SK-N-SH treated with all-trans-retinoic acid at 6 μM for 48 hours (cell line): ENCODE data around the gene DPP6.

Experiments used
- ATAC-seq: fragments of 200-7000 bp; cut with Tn5 transposase; 3 replicates; pipeline ENCODE4 v1.9.1; 2020; ENCODE audit warnings: mild to moderate bottlenecking, moderate library complexity
- ARNTL ChIP-seq: fragments of 450-650 bp; formaldehyde crosslinking; IDR thresholded peaks from 2 replicates; pipeline ENCODE4 v1.5.0; 2020; ENCODE audit warnings: low read depth, mild to moderate bottlenecking, moderate library complexity, borderline replicate concordance
- BACH2 ChIP-seq: fragments of 250-450 bp; sonication (Bioruptor Pico); IDR thresholded peaks from 2 replicates; pipeline ENCODE4 v1.9.0; 2021; ENCODE audit warnings: mild to moderate bottlenecking, borderline replicate concordance
- CSDC2 ChIP-seq: fragments of 250-450 bp; sonication (Bioruptor Pico); IDR thresholded peaks from 2 replicates; pipeline ENCODE4 v1.5.0; 2020; ENCODE audit warnings: mild to moderate bottlenecking, moderate library complexity
- ESRRG ChIP-seq: fragments of 250-450 bp; sonication (Bioruptor Pico); IDR thresholded peaks from 2 replicates; pipeline ENCODE4 v1.6.1; 2021; ENCODE audit warnings: mild to moderate bottlenecking
- GLIS3 ChIP-seq: fragments of 250-450 bp; sonication (Bioruptor Pico); IDR thresholded peaks from 2 replicates; pipeline ENCODE4 v1.5.0; 2020; ENCODE audit warnings: mild to moderate bottlenecking, moderate library complexity
- ISL1 ChIP-seq: fragments of 250-450 bp; sonication (Bioruptor Pico); IDR thresholded peaks from 2 replicates; pipeline ENCODE4 v2.1.2; 2022; ENCODE audit warnings: mild to moderate bottlenecking, moderate library complexity
- OSR1 ChIP-seq: fragments of 250-450 bp; sonication (Bioruptor Pico); IDR thresholded peaks from 2 replicates; pipeline ENCODE4 v1.8.0; 2022; ENCODE audit warnings: moderate library complexity, mild to moderate bottlenecking, inconsistent platforms
- PPARA ChIP-seq: fragments of 250-450 bp; sonication (Bioruptor Pico); IDR thresholded peaks from 2 replicates; pipeline ENCODE4 v1.5.0; 2020; ENCODE audit warnings: mild to moderate bottlenecking, borderline replicate concordance
- RARB ChIP-seq: fragments of 250-450 bp; sonication (Bioruptor Pico); IDR thresholded peaks from 2 replicates; pipeline ENCODE4 v1.8.0; 2021; ENCODE audit warnings: mild to moderate bottlenecking, moderate library complexity
- SNAI2 ChIP-seq: fragments of 250-450 bp; sonication (Bioruptor Pico); IDR thresholded peaks from 2 replicates; pipeline ENCODE4 v1.5.0; 2020; ENCODE audit warnings: mild to moderate bottlenecking, moderate library complexity
- TCF4 ChIP-seq: fragments of 250-450 bp; sonication (Bioruptor Pico); IDR thresholded peaks from 2 replicates; pipeline ENCODE4 v1.8.0; 2021; ENCODE audit warnings: mild to moderate bottlenecking, moderate library complexity, borderline replicate concordance
- TOX ChIP-seq: fragments of 250-450 bp; sonication (Bioruptor Pico); IDR thresholded peaks from 2 replicates; pipeline ENCODE4 v1.8.0; 2021; ENCODE audit warnings: mild to moderate bottlenecking, moderate library complexity, borderline replicate concordance
- ZC3H10 ChIP-seq: fragments of 250-450 bp; sonication (Bioruptor Pico); IDR thresholded peaks from 2 replicates; pipeline ENCODE4 v1.5.1; 2021; ENCODE audit warnings: mild to moderate bottlenecking, moderate library complexity
- ZFP3 ChIP-seq: fragments of 250-450 bp; sonication (Bioruptor Pico); IDR thresholded peaks from 2 replicates; pipeline ENCODE4 v1.5.0; 2020; ENCODE audit warnings: mild to moderate bottlenecking, moderate library complexity
- ZFP30 ChIP-seq: fragments of 450-650 bp; formaldehyde crosslinking; IDR thresholded peaks from 2 replicates; pipeline ENCODE4 v1.5.0; 2022; ENCODE audit warnings: mild to moderate bottlenecking, moderate library complexity
- ZNF70 ChIP-seq: fragments of 450-650 bp; formaldehyde crosslinking; IDR thresholded peaks from 2 replicates; pipeline ENCODE4 v1.5.0; 2020; ENCODE audit warnings: mild to moderate bottlenecking, moderate library complexity
- ZNF8 ChIP-seq: fragments of 450-650 bp; formaldehyde crosslinking; IDR thresholded peaks from 2 replicates; pipeline ENCODE4 v1.5.0; 2020; ENCODE audit warnings: mild to moderate bottlenecking, moderate library complexity
- TF ChIP-seq, protein P1 (sequence below): fragments of 250-450 bp; sonication (Bioruptor Pico); IDR thresholded peaks from 2 replicates; pipeline ENCODE4 v1.5.0; 2020; ENCODE audit warnings: mild to moderate bottlenecking, moderate library complexity
- TF ChIP-seq, protein P2 (sequence below): fragments of 250-450 bp; sonication (Bioruptor Pico); IDR thresholded peaks from 2 replicates; pipeline ENCODE4 v1.8.0; 2021; ENCODE audit warnings: low read depth, mild to moderate bottlenecking, moderate library complexity, borderline replicate concordance
- TF ChIP-seq, protein P3 (sequence below): fragments of 250-450 bp; sonication (Bioruptor Pico); IDR thresholded peaks from 2 replicates; pipeline ENCODE4 v1.5.1; 2021; ENCODE audit warnings: mild to moderate bottlenecking, moderate library complexity
- TF ChIP-seq, protein P4 (sequence below): fragments of 250-450 bp; sonication (Bioruptor Pico); IDR thresholded peaks from 2 replicates; pipeline ENCODE4 v1.8.0; 2020; ENCODE audit warnings: mild to moderate bottlenecking, moderate library complexity, borderline replicate concordance

DPP6 gene

DNA sequence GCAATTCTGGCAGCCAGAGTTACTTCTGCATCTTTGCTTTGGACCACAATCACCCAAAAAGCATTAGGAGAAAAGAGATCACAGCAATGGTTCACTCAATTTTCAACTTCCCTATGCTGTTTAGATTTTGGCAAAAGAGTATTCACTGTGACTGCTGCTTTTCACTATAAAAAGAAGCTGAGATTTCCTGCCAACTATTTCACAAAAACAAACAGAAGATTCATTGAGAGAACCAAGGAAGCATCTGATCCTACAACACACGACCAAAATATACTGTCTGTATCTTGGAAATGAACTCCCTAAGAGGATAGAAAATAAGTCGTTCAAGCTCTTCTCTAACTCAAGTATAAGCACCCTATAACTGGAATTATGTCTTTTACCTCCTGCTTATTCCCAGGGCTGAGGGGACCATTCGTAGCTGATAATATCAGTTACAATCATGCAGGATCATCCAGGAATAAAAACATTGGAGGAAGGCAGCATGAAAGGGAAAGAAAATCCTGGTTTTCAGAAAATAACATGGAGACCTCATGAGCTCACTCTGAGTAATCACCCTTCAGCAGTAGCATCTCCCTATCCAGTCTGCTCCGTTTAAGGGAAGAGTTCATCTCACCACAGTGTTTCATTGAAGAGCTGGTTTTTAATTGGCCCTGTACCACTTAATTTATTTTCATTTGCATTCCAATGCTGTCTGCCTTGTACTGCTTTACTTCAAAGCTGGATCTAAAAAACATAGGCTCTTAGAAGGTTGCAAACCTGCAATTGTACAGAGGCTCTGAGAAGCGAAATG, 694.6 kb downstream of the DPP6 start:
- ATAC-seq: no peak
- TF ChIP-seq ZC3H10 (CRISPR knock-in tag): no peak
- TF ChIP-seq PPARA: no peak
- TF ChIP-seq ARNTL (CRISPR knock-in tag): no peak
- TF ChIP-seq TCF4 (CRISPR knock-in tag): no peak
- no peak for TF ChIP-seq TOX (CRISPR knock-in tag)
- TF ChIP-seq ISL1 (CRISPR knock-in tag): no peak
- no peak for TF ChIP-seq RARB (CRISPR knock-in tag)
- TF ChIP-seq, protein P1, sequence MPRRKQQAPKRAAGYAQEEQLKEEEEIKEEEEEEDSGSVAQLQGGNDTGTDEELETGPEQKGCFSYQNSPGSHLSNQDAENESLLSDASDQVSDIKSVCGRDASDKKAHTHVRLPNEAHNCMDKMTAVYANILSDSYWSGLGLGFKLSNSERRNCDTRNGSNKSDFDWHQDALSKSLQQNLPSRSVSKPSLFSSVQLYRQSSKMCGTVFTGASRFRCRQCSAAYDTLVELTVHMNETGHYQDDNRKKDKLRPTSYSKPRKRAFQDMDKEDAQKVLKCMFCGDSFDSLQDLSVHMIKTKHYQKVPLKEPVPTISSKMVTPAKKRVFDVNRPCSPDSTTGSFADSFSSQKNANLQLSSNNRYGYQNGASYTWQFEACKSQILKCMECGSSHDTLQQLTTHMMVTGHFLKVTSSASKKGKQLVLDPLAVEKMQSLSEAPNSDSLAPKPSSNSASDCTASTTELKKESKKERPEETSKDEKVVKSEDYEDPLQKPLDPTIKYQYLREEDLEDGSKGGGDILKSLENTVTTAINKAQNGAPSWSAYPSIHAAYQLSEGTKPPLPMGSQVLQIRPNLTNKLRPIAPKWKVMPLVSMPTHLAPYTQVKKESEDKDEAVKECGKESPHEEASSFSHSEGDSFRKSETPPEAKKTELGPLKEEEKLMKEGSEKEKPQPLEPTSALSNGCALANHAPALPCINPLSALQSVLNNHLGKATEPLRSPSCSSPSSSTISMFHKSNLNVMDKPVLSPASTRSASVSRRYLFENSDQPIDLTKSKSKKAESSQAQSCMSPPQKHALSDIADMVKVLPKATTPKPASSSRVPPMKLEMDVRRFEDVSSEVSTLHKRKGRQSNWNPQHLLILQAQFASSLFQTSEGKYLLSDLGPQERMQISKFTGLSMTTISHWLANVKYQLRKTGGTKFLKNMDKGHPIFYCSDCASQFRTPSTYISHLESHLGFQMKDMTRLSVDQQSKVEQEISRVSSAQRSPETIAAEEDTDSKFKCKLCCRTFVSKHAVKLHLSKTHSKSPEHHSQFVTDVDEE (CRISPR knock-in tag): no peak
- no peak for TF ChIP-seq ZFP30 (CRISPR knock-in tag)
- TF ChIP-seq BACH2 (CRISPR knock-in tag): no peak
- no peak for TF ChIP-seq OSR1 (CRISPR knock-in tag)
- no peak for TF ChIP-seq GLIS3 (CRISPR knock-in tag)
- TF ChIP-seq ZNF70 (CRISPR knock-in tag): no peak
- TF ChIP-seq ESRRG (CRISPR knock-in tag): no peak
- TF ChIP-seq, protein P2, sequence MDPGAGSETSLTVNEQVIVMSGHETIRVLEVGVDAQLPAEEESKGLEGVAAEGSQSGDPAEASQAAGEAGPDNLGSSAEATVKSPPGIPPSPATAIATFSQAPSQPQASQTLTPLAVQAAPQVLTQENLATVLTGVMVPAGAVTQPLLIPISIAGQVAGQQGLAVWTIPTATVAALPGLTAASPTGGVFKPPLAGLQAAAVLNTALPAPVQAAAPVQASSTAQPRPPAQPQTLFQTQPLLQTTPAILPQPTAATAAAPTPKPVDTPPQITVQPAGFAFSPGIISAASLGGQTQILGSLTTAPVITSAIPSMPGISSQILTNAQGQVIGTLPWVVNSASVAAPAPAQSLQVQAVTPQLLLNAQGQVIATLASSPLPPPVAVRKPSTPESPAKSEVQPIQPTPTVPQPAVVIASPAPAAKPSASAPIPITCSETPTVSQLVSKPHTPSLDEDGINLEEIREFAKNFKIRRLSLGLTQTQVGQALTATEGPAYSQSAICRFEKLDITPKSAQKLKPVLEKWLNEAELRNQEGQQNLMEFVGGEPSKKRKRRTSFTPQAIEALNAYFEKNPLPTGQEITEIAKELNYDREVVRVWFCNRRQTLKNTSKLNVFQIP: no peak
- TF ChIP-seq CSDC2 (CRISPR knock-in tag): no peak
- TF ChIP-seq ZNF8: no peak
- TF ChIP-seq SNAI2 (CRISPR knock-in tag): no peak
- TF ChIP-seq ZFP3 (CRISPR knock-in tag): no peak
- TF ChIP-seq, protein P3, sequence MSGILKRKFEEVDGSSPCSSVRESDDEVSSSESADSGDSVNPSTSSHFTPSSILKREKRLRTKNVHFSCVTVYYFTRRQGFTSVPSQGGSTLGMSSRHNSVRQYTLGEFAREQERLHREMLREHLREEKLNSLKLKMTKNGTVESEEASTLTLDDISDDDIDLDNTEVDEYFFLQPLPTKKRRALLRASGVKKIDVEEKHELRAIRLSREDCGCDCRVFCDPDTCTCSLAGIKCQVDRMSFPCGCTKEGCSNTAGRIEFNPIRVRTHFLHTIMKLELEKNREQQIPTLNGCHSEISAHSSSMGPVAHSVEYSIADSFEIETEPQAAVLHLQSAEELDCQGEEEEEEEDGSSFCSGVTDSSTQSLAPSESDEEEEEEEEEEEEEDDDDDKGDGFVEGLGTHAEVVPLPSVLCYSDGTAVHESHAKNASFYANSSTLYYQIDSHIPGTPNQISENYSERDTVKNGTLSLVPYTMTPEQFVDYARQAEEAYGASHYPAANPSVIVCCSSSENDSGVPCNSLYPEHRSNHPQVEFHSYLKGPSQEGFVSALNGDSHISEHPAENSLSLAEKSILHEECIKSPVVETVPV: no peak

DNA sequence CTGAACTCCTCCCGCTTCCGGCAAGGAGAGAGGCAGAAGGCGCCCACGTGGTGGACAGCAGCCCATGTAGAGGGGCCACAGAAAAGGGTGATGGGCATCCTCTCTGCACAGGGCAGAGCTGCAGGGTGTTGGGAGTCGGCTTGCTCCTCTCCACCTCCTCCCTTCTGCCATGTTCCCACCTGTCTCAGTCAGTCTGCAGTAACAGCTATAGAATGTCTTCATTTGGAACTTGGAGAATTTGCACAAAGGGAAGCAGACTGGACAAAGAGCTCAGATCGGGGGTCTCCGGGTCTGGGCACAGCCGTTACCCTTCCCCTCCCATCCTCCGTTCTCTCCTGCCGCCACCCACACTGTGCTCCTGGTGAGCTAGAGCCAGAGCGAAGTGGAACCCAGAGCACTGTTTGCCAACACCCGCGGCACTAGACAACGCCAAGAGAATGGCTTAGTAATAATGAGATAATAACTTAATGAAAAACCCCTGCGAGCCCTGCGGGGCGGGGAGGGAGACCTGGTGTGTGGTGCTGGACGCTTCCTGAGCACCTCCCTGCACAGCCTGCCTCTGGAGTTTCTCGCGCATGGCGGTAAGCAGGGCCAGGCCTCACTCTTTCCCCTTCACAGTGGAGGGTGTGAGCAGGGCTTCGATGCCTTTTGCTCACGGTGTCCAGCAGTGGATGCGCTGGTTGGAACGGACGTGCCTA, 696.0 kb downstream of the DPP6 start:
- TF ChIP-seq ZNF8 (no peak; the same call in 1 of the 2 replicates), TCF4 (CRISPR knock-in tag) (peak; percentile 70; the same call in 1 of the 2 replicates)
- ATAC-seq: peak; percentile 64; the same call in 2 of the 3 replicates

DNA sequence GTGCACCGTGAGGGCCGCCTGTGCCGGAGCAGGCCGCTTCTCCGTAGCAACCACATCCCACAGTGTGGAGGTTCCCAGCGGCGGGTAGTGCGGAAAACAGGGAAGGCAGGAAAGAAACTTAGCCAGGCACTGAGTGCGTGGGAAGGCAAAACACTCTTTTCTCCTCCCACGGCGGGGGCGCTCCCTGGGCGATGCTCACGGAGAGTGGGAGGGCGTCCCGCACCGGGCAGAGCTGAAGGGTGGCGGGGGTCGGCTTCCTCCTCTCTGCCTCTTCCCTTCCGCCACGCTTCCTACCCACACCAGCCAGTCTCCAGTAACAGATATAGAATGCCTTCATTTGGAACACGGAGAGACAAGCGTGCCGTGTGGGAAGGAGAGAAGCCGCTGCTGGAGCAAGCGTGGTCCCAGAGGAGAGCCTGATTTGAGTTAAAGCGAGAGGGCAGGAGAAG, 698.2 kb downstream of the DPP6 start:
- no peak for ATAC-seq
- no peak for TF ChIP-seq ZNF70 (CRISPR knock-in tag)
- no peak for TF ChIP-seq GLIS3 (CRISPR knock-in tag)
- no peak for TF ChIP-seq ESRRG (CRISPR knock-in tag)
- TF ChIP-seq TCF4 (CRISPR knock-in tag): no peak
- no peak for TF ChIP-seq BACH2 (CRISPR knock-in tag)
- TF ChIP-seq, protein P4, sequence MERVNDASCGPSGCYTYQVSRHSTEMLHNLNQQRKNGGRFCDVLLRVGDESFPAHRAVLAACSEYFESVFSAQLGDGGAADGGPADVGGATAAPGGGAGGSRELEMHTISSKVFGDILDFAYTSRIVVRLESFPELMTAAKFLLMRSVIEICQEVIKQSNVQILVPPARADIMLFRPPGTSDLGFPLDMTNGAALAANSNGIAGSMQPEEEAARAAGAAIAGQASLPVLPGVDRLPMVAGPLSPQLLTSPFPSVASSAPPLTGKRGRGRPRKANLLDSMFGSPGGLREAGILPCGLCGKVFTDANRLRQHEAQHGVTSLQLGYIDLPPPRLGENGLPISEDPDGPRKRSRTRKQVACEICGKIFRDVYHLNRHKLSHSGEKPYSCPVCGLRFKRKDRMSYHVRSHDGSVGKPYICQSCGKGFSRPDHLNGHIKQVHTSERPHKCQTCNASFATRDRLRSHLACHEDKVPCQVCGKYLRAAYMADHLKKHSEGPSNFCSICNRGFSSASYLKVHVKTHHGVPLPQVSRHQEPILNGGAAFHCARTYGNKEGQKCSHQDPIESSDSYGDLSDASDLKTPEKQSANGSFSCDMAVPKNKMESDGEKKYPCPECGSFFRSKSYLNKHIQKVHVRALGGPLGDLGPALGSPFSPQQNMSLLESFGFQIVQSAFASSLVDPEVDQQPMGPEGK (CRISPR knock-in tag): no peak
- no peak for TF ChIP-seq ZNF8
- TF ChIP-seq PPARA: no peak
- TF ChIP-seq, all 23 proteins: peak for 0
